HepG2 (cell line): ENCODE data around the gene KRT4. TPM values are rescaled to one million over a fixed set of nuclear protein-coding genes. Genes with fewer than 3 reads are reported as not detected.

Experiments used
- ATAC-seq: fragments of 200-7000 bp; cut with Tn5 transposase; 3 replicates; pipeline ENCODE4 v1.9.1; 2020; ENCODE audit warnings: mild to moderate bottlenecking, moderate library complexity
- BruUV-seq: library from RNA; stranded (reverse); fragments of 400-500 nt; replicated peaks from 2 replicates; lab custom pipeline; 2021; lab: Mats Ljungman, UMichigan
- CTCF ChIA-PET: fragments of 300-600 bp; formaldehyde crosslinking; extraction: SDS; loops from one replicate; lab custom pipeline; 2021; ENCODE audit warnings: low total read pairs, inconsistent platforms, low intra/inter-chr PET ratio; lab: Yijun Ruan, JAX
- POLR2A ChIA-PET: fragments of 350-600 bp; sonication (Branson Sonifier 250); formaldehyde crosslinking; loops from one replicate; lab custom pipeline; 2020; ENCODE audit warnings: antibody characterized with exemption, inconsistent platforms; lab: Yijun Ruan, JAX
- DNase-seq: peaks from one replicate; pipeline ENCODE4 v3.0.0-alpha.2; 2015; ENCODE audit warnings: low spot score
- FAIRE-seq: peaks from 3 replicates; lab custom pipeline; 2011; peaks lifted over from hg19 to GRCh38; lab: Jason Lieb, UNC
- H2AFZ ChIP-seq: one replicate; pipeline ENCODE4 v1.6.1; 2011; ENCODE audit warnings: low read length, inconsistent platforms
- H3K27ac ChIP-seq: fragments of 300-600 bp; 3 replicates; pipeline ENCODE4 v1.8.0; 2011; ENCODE audit warnings: mixed run types, mild to moderate bottlenecking, mixed read lengths, low read length, inconsistent platforms; ENCODE audit not compliant: insufficient read depth; ENCODE audit errors: extremely low read length
- H3K27me3 ChIP-seq, 2 experiments: fragments of 200-600 bp in 1 of 2; 2 replicates in 1 of 2; 3 replicates in 1 of 2; pipeline versions ENCODE4 v1.6.0 to v1.8.0; 2011; ENCODE audit warnings: low read length in 2 of 2, mild to moderate bottlenecking in 2 of 2, moderate library complexity in 2 of 2, inconsistent platforms in 1 of 2; ENCODE audit not compliant: insufficient read depth in 2 of 2, control insufficient read depth in 1 of 2
- H3K36me3 ChIP-seq, 2 experiments: fragments of 200-600 bp in 1 of 2; replicated peaks in 1 of 2; 2 replicates in 1 of 2; 3 replicates in 1 of 2; pipeline versions ENCODE4 v1.5.1 to v1.8.0; 2011; ENCODE audit warnings: low read length in 2 of 2, inconsistent platforms in 1 of 2; ENCODE audit not compliant: insufficient read depth in 2 of 2, control insufficient read depth in 1 of 2
- H3K4me1 ChIP-seq: 2 replicates; pipeline ENCODE4 v1.5.1; 2012; ENCODE audit warnings: low read length, inconsistent platforms; ENCODE audit not compliant: insufficient read depth
- H3K4me2 ChIP-seq: 2 replicates; pipeline ENCODE4 v1.6.0; 2011; ENCODE audit warnings: low read depth, low read length, inconsistent platforms
- H3K4me3 ChIP-seq, 3 experiments: fragments of 200-600 bp in 1 of 3; sonication (generic), shearing (Covaris generic) in 1 of 3; replicated peaks in 1 of 3; 2 replicates each; pipeline ENCODE4 v1.5.1; 2011 to 2016; ENCODE audit warnings: low read length in 3 of 3, inconsistent platforms in 2 of 3, low read depth in 2 of 3, mild to moderate bottlenecking in 2 of 3, control low read depth in 1 of 3, mixed read lengths in 1 of 3; ENCODE audit not compliant: insufficient read depth in 1 of 3
- H3K79me2 ChIP-seq: one replicate; pipeline ENCODE4 v1.6.1; 2011; ENCODE audit warnings: low read length, inconsistent platforms; ENCODE audit not compliant: insufficient read depth
- H3K9ac ChIP-seq: 2 replicates; pipeline ENCODE4 v1.6.0; 2011; ENCODE audit warnings: mild to moderate bottlenecking, low read depth, low read length, inconsistent platforms; ENCODE audit not compliant: insufficient read depth
- H3K9me3 ChIP-seq: 2 replicates; pipeline ENCODE4 v1.5.1; 2012; ENCODE audit warnings: mild to moderate bottlenecking, low read length
- H4K20me1 ChIP-seq: 2 replicates; pipeline ENCODE4 v1.6.0; 2011; ENCODE audit warnings: inconsistent platforms, mild to moderate bottlenecking, low read length, moderate library complexity; ENCODE audit not compliant: insufficient read depth
- ATF1 ChIP-seq: IDR thresholded peaks from 2 replicates; pipeline ENCODE4 v1.6.1; 2016; ENCODE audit warnings: mild to moderate bottlenecking, control low read depth
- BORCS8-MEF2B ChIP-seq: sonication (generic); formaldehyde crosslinking; IDR thresholded peaks from 2 replicates; pipeline ENCODE4 v1.8.0; 2022; ENCODE audit warnings: mild to moderate bottlenecking, missing genetic modification reagents
- CBFB ChIP-seq: sonication (generic); formaldehyde crosslinking; IDR thresholded peaks from 2 replicates; pipeline ENCODE4 v1.4.0; 2020; ENCODE audit warnings: missing genetic modification reagents
- FOXA3 ChIP-seq: IDR thresholded peaks from 2 replicates; pipeline ENCODE4 v1.6.1; 2016; ENCODE audit warnings: missing genetic modification reagents, missing compliant biosample characterization
- HOMEZ ChIP-seq: IDR thresholded peaks from 2 replicates; pipeline ENCODE4 v1.6.1; 2016; ENCODE audit warnings: low read depth
- KAT7 ChIP-seq: IDR thresholded peaks from 2 replicates; pipeline ENCODE4 v1.6.1; 2018; ENCODE audit warnings: borderline replicate concordance, missing compliant biosample characterization
- KLF16 ChIP-seq, 2 experiments: sonication (generic) in 1 of 2; formaldehyde crosslinking in 1 of 2; IDR thresholded peaks; 2 replicates each; pipeline versions ENCODE4 v1.6.1 to v1.8.0; 2016 to 2023; ENCODE audit warnings: missing genetic modification reagents in 2 of 2, missing compliant biosample characterization in 1 of 2
- MTERF4 ChIP-seq: sonication (generic); formaldehyde crosslinking; IDR thresholded peaks from 2 replicates; pipeline ENCODE4 v1.8.0; 2023; ENCODE audit warnings: mild to moderate bottlenecking, missing genetic modification reagents
- NFIC ChIP-seq: IDR thresholded peaks from 2 replicates; pipeline ENCODE4 v1.6.1; 2012; ENCODE audit warnings: mild to moderate bottlenecking, low read length, inconsistent platforms
- PHF5A ChIP-seq: IDR thresholded peaks from one replicate; pipeline ENCODE4 v1.6.1; 2018; ENCODE audit warnings: low read depth, missing genetic modification reagents; ENCODE audit not compliant: unreplicated experiment
- RARG ChIP-seq: sonication (generic); formaldehyde crosslinking; IDR thresholded peaks from 2 replicates; pipeline ENCODE4 v1.4.0; 2020; ENCODE audit warnings: low read depth, mild to moderate bottlenecking, missing genetic modification reagents
- RBM39 ChIP-seq: fragments of 200-400 bp; formaldehyde crosslinking; IDR thresholded peaks from one replicate; pipeline ENCODE4 v1.6.1; 2018; ENCODE audit warnings: antibody characterized with exemption, mild to moderate bottlenecking, low read depth, low read length; ENCODE audit not compliant: poor library complexity, severe bottlenecking
- SYNCRIP ChIP-seq: fragments of 200-400 bp; formaldehyde crosslinking; IDR thresholded peaks from 2 replicates; pipeline ENCODE4 v1.6.1; 2018; ENCODE audit warnings: mild to moderate bottlenecking, low read depth, low read length; ENCODE audit not compliant: insufficient read depth
- TAF15 ChIP-seq: fragments of 200-400 bp; formaldehyde crosslinking; IDR thresholded peaks from one replicate; pipeline ENCODE4 v1.6.1; 2018; ENCODE audit warnings: mild to moderate bottlenecking, low read depth, low read length; ENCODE audit not compliant: poor library complexity, severe bottlenecking
- ZNF124 ChIP-seq: sonication (generic); formaldehyde crosslinking; IDR thresholded peaks from 2 replicates; pipeline ENCODE4 v1.4.0; 2020; ENCODE audit warnings: missing genetic modification reagents
- ZNF251 ChIP-seq: sonication (generic); formaldehyde crosslinking; IDR thresholded peaks from 2 replicates; pipeline ENCODE4 v1.9.0; 2021; ENCODE audit warnings: mild to moderate bottlenecking, missing genetic modification reagents
- ZNF569 ChIP-seq: sonication (generic); formaldehyde crosslinking; IDR thresholded peaks from 2 replicates; pipeline ENCODE4 v1.5.0; 2020; ENCODE audit warnings: mild to moderate bottlenecking, missing genetic modification reagents, moderate library complexity, borderline replicate concordance
- ZNF710 ChIP-seq: sonication (generic); formaldehyde crosslinking; IDR thresholded peaks from 2 replicates; pipeline ENCODE4 v1.5.0; 2020; ENCODE audit warnings: mild to moderate bottlenecking, missing genetic modification reagents, borderline replicate concordance
- ZSCAN12 ChIP-seq: sonication (generic); formaldehyde crosslinking; IDR thresholded peaks from 2 replicates; pipeline ENCODE4 v1.9.0; 2021; ENCODE audit warnings: mild to moderate bottlenecking, missing genetic modification reagents
- in situ Hi-C: cut with HindIII; loops from 2 replicates; pipeline ENCODE4 v1.10.0; 2017; ENCODE audit warnings: low pct_unique_long_range_greater_than_20kb; ENCODE audit not compliant: extremely low pct_ligation_motif_present
- intact Hi-C: fragments of 100-400 bp; cut with micrococcal nuclease; formaldehyde crosslinking; loops from one replicate; pipeline ENCODE4 v1.10.0; 2022; ENCODE audit not compliant: unreplicated experiment
- polyA plus RNA-seq, 8 experiments: library from polyadenylated mRNA; depleted of rRNA in 3 of 8; stranded (reverse) in 7 of 8; unstranded in 1 of 8; fragments of >200 nt; fragmentation: Illumina TruSeq in 4 of 8; extraction: Trizol in 4 of 8; gene quantifications; 2 replicates each; pipeline versions ENCODE4 v1.2.1 to v1.2.3, GENCODE V29; 2011 to 2016; ENCODE audit warnings: low read depth in 4 of 8, missing spikeins in 1 of 8, mixed read lengths in 1 of 8; ENCODE audit not compliant: insufficient read depth in 1 of 8
- total RNA-seq, 5 experiments: library from RNA; depleted of rRNA; stranded (reverse); fragments of >200 nt; fragmentation: Illumina TruSeq; extraction: Trizol; gene quantifications; 2 replicates each; pipeline ENCODE4 v1.2.3, GENCODE V29; 2016; ENCODE audit warnings: low read depth in 1 of 5

KRT4 gene
- total and polyA plus RNA-seq, 2 of the 13 experiments (the other 11 are each of a cell fraction or from before 2014, with no cell fraction given): not detected

- TF ChIP-seq ZSCAN12 (CRISPR knock-in tag) (no peak), PHF5A (CRISPR knock-in tag) (no peak)
These were observed 14.7 kb upstream of the KRT4 start (continued) for GRCh38 chr12:52828591-52829021.

GRCh38 chr12:52828156-52828555 lies 14.2 kb upstream of the KRT4 start:
- no peaks in the 10 kb centered on the region for H3K36me3 ChIP-seq
- H2AFZ ChIP-seq: no peak overlapping the region
- H3K9me3 ChIP-seq: no peaks in the 10 kb centered on the region
- H3K9ac ChIP-seq: no peak overlapping the region
- H3K4me2 ChIP-seq: no peak overlapping the region
- DNase-seq (no peak), ATAC-seq (no peak), FAIRE-seq (no peak)
- intact Hi-C loops (no loop called here), in situ Hi-C loops (no loop called here)
- no peak overlapping the region for H3K4me3 ChIP-seq
- no peaks in the 10 kb centered on the region for H3K79me2 ChIP-seq
- no peak overlapping the region for H3K27ac ChIP-seq
- peaks cover 9% of the 10 kb centered on the region for H3K4me1 ChIP-seq
- POLR2A ChIA-PET: no interaction called here
- TF ChIP-seq RBM39: no peak
- TF ChIP-seq ZNF569 (CRISPR knock-in tag): no peak
- no peak for TF ChIP-seq FOXA3 (CRISPR knock-in tag)
- no peak for TF ChIP-seq ATF1 (CRISPR knock-in tag)
- no peak for TF ChIP-seq ZNF124 (CRISPR knock-in tag)
- TF ChIP-seq NFIC: no peak
- TF ChIP-seq KLF16 (CRISPR knock-in tag; IDR thresholded peaks at IDR 0.05): no peak
- no peak for TF ChIP-seq HOMEZ
- TF ChIP-seq ZNF251: no peak
- no peak for TF ChIP-seq KAT7 (CRISPR knock-in tag)
- TF ChIP-seq RARG (CRISPR knock-in tag): no peak
- no peak for TF ChIP-seq TAF15
- TF ChIP-seq CBFB (CRISPR knock-in tag): no peak
- no peak for TF ChIP-seq ZNF710 (CRISPR knock-in tag)
- TF ChIP-seq BORCS8-MEF2B (CRISPR knock-in tag): no peak
- TF ChIP-seq SYNCRIP: no peak
- TF ChIP-seq MTERF4 (CRISPR knock-in tag): no peak
- peaks cover under 1 to 11% of the 10 kb centered on the region in 2 experiments; a peak in 3 of 5 replicates for H3K27me3 ChIP-seq
- CTCF ChIA-PET: no interaction called here
- H4K20me1 ChIP-seq: no peaks in the 10 kb centered on the region
- no TSS peak for BruUV-seq
